A673 (cell line): ENCODE results near the gene GTPBP8. TPM values are rescaled to one million over a fixed set of nuclear protein-coding genes. Genes with fewer than 3 reads are reported as not detected.

ENCODE experiments used
- BruUV-seq: library from RNA; stranded (reverse); fragments of 400-500 nt; replicated peaks from 2 replicates; lab custom pipeline; 2021; lab: Mats Ljungman, UMichigan
- CTCF ChIA-PET: fragments of 300-600 bp; sonication (Branson Sonifier 250); formaldehyde crosslinking; loops from one replicate; lab custom pipeline; 2022; ENCODE audit warnings: antibody characterized with exemption; lab: Charles Lee
- POLR2A ChIA-PET: fragments of 300-600 bp; sonication (Branson Sonifier 250); formaldehyde crosslinking; loops from one replicate; lab custom pipeline; 2022; ENCODE audit warnings: antibody characterized with exemption; ENCODE audit not compliant: low non-redundant PET; lab: Charles Lee
- DNase-seq: peaks from one replicate; pipeline ENCODE4 v3.0.0-alpha.2; 2015; ENCODE audit warnings: low spot score
- H3K27ac ChIP-seq: fragments of 200-600 bp; sonication (generic); 2 replicates; pipeline ENCODE4 v1.5.1; 2016; ENCODE audit warnings: mixed run types, low read depth, mild to moderate bottlenecking, mixed read lengths, antibody characterized with exemption, low read length; ENCODE audit not compliant: poor library complexity, severe bottlenecking
- H3K27me3 ChIP-seq: fragments of 200-600 bp; sonication (generic); replicated peaks from 2 replicates; pipeline ENCODE4 v1.6.1; 2017; ENCODE audit warnings: mixed run types, low read depth, mild to moderate bottlenecking, mixed read lengths, antibody characterized with exemption, low read length; ENCODE audit not compliant: insufficient read depth, poor library complexity
- H3K36me3 ChIP-seq: fragments of 200-600 bp; sonication (generic); 2 replicates; pipeline ENCODE4 v1.6.1; 2016; ENCODE audit warnings: mixed run types, mild to moderate bottlenecking, mixed read lengths, antibody characterized with exemption, low read length; ENCODE audit not compliant: insufficient read depth, poor library complexity, severe bottlenecking
- H3K4me1 ChIP-seq: fragments of 200-600 bp; sonication (generic); 2 replicates; pipeline ENCODE4 v1.6.1; 2017; ENCODE audit warnings: mixed run types, mild to moderate bottlenecking, mixed read lengths, antibody characterized with exemption, low read length; ENCODE audit not compliant: insufficient read depth, poor library complexity, severe bottlenecking
- H3K4me3 ChIP-seq: fragments of 200-600 bp; sonication (generic); 2 replicates; pipeline ENCODE4 v1.5.1; 2016; ENCODE audit warnings: low read depth, mixed run types, mild to moderate bottlenecking, mixed read lengths, low read length; ENCODE audit not compliant: poor library complexity, severe bottlenecking
- H3K9me3 ChIP-seq: fragments of 200-600 bp; sonication (generic); 2 replicates; pipeline ENCODE4 v1.6.1; 2016; ENCODE audit warnings: mixed run types, low read depth, mild to moderate bottlenecking, mixed read lengths, antibody characterized with exemption, low read length; ENCODE audit not compliant: poor library complexity, severe bottlenecking
- CTCF ChIP-seq: fragments of 300-800, 200-600 bp; sonication (generic); conservative IDR thresholded peaks from 2 replicates; pipeline ENCODE4 v1.5.1; 2017; ENCODE audit warnings: low read depth, mild to moderate bottlenecking, antibody characterized with exemption, low read length, moderate library complexity, mixed read lengths
- EZH2 ChIP-seq: fragments of 200-600 bp; sonication (generic); IDR thresholded peaks from 2 replicates; pipeline ENCODE4 v1.6.1; 2017; ENCODE audit warnings: borderline replicate concordance, low read depth, mild to moderate bottlenecking, mixed read lengths, antibody characterized with exemption, low read length; ENCODE audit not compliant: poor library complexity, severe bottlenecking
- intact Hi-C: fragments of 100-400 bp; cut with micrococcal nuclease; formaldehyde crosslinking; loops from one replicate; pipeline ENCODE4 v1.10.0; 2022; ENCODE audit not compliant: unreplicated experiment
- total RNA-seq: library from RNA; stranded (reverse); gene quantifications from 2 replicates; pipeline ENCODE4 v1.2.3, GENCODE V29; 2021

Gene GTPBP8
- total RNA-seq, 1 experiment from 2014 or later = 21.5 TPM

- H3K9me3 ChIP-seq = no peaks in the 10 kb centered on the region
- no peaks in the 10 kb centered on the region for H3K4me1 ChIP-seq
- no TSS peak for BruUV-seq
- ChIA-PET POLR2A (no interaction called here), CTCF (no interaction called here)
- H3K27me3 ChIP-seq = peaks cover 8% of the 10 kb centered on the region
- TF ChIP-seq EZH2 (no peak), CTCF (no peak)
- intact Hi-C loops = no loop called here
- H3K36me3 ChIP-seq = no peaks in the 10 kb centered on the region
- no peak overlapping the region for H3K4me3 ChIP-seq
- no peak for DNase-seq
- no peak overlapping the region for H3K27ac ChIP-seq
Measured at GRCh38 chr3:112958811-112959560, 31.8 kb upstream of the GTPBP8 start.

GRCh38 chr3:112963683-112964082 lies 27.1 kb upstream of the GTPBP8 start:
- no TSS peak for BruUV-seq

DNA sequence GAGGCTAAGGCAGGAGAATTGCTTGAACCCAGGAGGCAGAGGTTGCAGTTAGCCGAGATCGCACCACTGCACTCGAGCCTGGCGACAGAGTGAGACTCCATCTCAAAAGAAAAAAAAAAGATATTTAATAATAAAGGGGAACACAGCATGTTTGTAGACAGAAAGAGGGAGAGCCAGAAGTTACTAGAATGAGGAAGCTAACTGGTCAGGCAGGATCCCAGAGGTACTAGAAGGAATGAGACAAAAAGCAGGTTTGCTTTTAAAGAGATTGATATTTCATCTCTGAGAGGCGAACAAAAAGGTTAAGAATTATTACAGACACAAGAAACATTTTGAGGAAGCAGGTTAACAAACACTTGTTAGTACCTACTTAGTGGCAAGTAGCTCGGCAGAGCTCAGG lies 25.1 kb upstream of the GTPBP8 start:
- no TSS peak for BruUV-seq
- TF ChIP-seq CTCF (no peak), EZH2 (no peak)
- no peak for DNase-seq
- Histone ChIP-seq H3K36me3 (no peaks in the 10 kb centered on the region), H3K27ac (no peak overlapping the region), H3K27me3 (peaks cover 3% of the 10 kb centered on the region), H3K9me3 (no peaks in the 10 kb centered on the region), H3K4me1 (no peaks in the 10 kb centered on the region), H3K4me3 (no peak overlapping the region)
- POLR2A ChIA-PET = no interaction called here
- CTCF ChIA-PET = no interaction called here
- intact Hi-C loops = no loop called here

More at GRCh38 chr3:112963683-112964082, 27.1 kb upstream of the GTPBP8 start:
- H3K4me3 ChIP-seq = no peak overlapping the region
- no peak for DNase-seq
- TF ChIP-seq EZH2 = no peak
- no peak for TF ChIP-seq CTCF
- H3K36me3 ChIP-seq = no peaks in the 10 kb centered on the region
- H3K9me3 ChIP-seq = no peaks in the 10 kb centered on the region
- ChIA-PET POLR2A (no interaction called here), CTCF (no interaction called here)
- peaks cover 8% of the 10 kb centered on the region for H3K27me3 ChIP-seq
- intact Hi-C loops = no loop called here
- no peak overlapping the region for H3K27ac ChIP-seq
- no peaks in the 10 kb centered on the region for H3K4me1 ChIP-seq
